A673 (cell line): ENCODE measurements around the gene RNFT2. TPM values are rescaled to one million over a fixed set of nuclear protein-coding genes. Genes with fewer than 3 reads are reported as not detected.

ENCODE experiments used
- BruUV-seq: library from RNA; stranded (reverse); fragments of 400-500 nt; replicated peaks from 2 replicates; lab custom pipeline; 2021; lab: Mats Ljungman, UMichigan
- CTCF ChIA-PET: fragments of 300-600 bp; sonication (Branson Sonifier 250); formaldehyde crosslinking; loops from one replicate; lab custom pipeline; 2022; ENCODE audit warnings: antibody characterized with exemption; lab: Charles Lee
- POLR2A ChIA-PET: fragments of 300-600 bp; sonication (Branson Sonifier 250); formaldehyde crosslinking; loops from one replicate; lab custom pipeline; 2022; ENCODE audit warnings: antibody characterized with exemption; ENCODE audit not compliant: low non-redundant PET; lab: Charles Lee
- DNase-seq: peaks from one replicate; pipeline ENCODE4 v3.0.0-alpha.2; 2015; ENCODE audit warnings: low spot score
- H3K27ac ChIP-seq: fragments of 200-600 bp; sonication (generic); 2 replicates; pipeline ENCODE4 v1.5.1; 2016; ENCODE audit warnings: mixed run types, low read depth, mild to moderate bottlenecking, mixed read lengths, antibody characterized with exemption, low read length; ENCODE audit not compliant: poor library complexity, severe bottlenecking
- H3K27me3 ChIP-seq: fragments of 200-600 bp; sonication (generic); replicated peaks from 2 replicates; pipeline ENCODE4 v1.6.1; 2017; ENCODE audit warnings: mixed run types, low read depth, mild to moderate bottlenecking, mixed read lengths, antibody characterized with exemption, low read length; ENCODE audit not compliant: insufficient read depth, poor library complexity
- H3K36me3 ChIP-seq: fragments of 200-600 bp; sonication (generic); 2 replicates; pipeline ENCODE4 v1.6.1; 2016; ENCODE audit warnings: mixed run types, mild to moderate bottlenecking, mixed read lengths, antibody characterized with exemption, low read length; ENCODE audit not compliant: insufficient read depth, poor library complexity, severe bottlenecking
- H3K4me1 ChIP-seq: fragments of 200-600 bp; sonication (generic); 2 replicates; pipeline ENCODE4 v1.6.1; 2017; ENCODE audit warnings: mixed run types, mild to moderate bottlenecking, mixed read lengths, antibody characterized with exemption, low read length; ENCODE audit not compliant: insufficient read depth, poor library complexity, severe bottlenecking
- H3K4me3 ChIP-seq: fragments of 200-600 bp; sonication (generic); 2 replicates; pipeline ENCODE4 v1.5.1; 2016; ENCODE audit warnings: low read depth, mixed run types, mild to moderate bottlenecking, mixed read lengths, low read length; ENCODE audit not compliant: poor library complexity, severe bottlenecking
- H3K9me3 ChIP-seq: fragments of 200-600 bp; sonication (generic); 2 replicates; pipeline ENCODE4 v1.6.1; 2016; ENCODE audit warnings: mixed run types, low read depth, mild to moderate bottlenecking, mixed read lengths, antibody characterized with exemption, low read length; ENCODE audit not compliant: poor library complexity, severe bottlenecking
- CTCF ChIP-seq: fragments of 300-800, 200-600 bp; sonication (generic); conservative IDR thresholded peaks from 2 replicates; pipeline ENCODE4 v1.5.1; 2017; ENCODE audit warnings: low read depth, mild to moderate bottlenecking, antibody characterized with exemption, low read length, moderate library complexity, mixed read lengths
- EZH2 ChIP-seq: fragments of 200-600 bp; sonication (generic); IDR thresholded peaks from 2 replicates; pipeline ENCODE4 v1.6.1; 2017; ENCODE audit warnings: borderline replicate concordance, low read depth, mild to moderate bottlenecking, mixed read lengths, antibody characterized with exemption, low read length; ENCODE audit not compliant: poor library complexity, severe bottlenecking
- intact Hi-C: fragments of 100-400 bp; cut with micrococcal nuclease; formaldehyde crosslinking; loops from one replicate; pipeline ENCODE4 v1.10.0; 2022; ENCODE audit not compliant: unreplicated experiment
- total RNA-seq: library from RNA; stranded (reverse); gene quantifications from 2 replicates; pipeline ENCODE4 v1.2.3, GENCODE V29; 2021

RNFT2 gene
- total RNA-seq, 1 experiment from 2014 or later = 36.4 TPM

- H3K9me3 ChIP-seq = no peaks in the 10 kb centered on the region
- CTCF ChIA-PET = no interaction called here
Measured at GRCh38 chr12:116766285-116766684, 28.2 kb downstream of the RNFT2 start.

DNA sequence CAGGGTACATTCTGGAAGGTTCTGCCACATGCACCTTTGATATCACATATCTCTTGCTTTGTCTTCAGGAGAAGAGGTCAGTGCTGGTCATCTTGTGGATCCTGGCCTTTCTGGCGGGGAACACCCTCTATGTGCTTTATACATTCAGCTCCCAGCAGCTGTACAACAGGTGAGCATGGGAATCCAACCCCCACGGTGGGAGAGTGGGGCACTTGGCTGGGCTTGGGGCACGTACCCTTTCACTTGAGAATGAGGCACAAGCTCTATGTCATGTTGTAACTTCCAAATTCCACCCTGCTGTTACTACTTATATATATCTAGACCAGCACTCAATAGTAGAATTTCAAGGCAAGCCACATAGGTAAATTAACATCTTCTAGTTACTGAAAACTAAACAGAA lies 28.6 kb downstream of the RNFT2 start:
- intact Hi-C loops = no loop called here
- CTCF ChIA-PET = no interaction called here
- Histone ChIP-seq H3K4me3 (no peak overlapping the region), H3K4me1 (no peaks in the 10 kb centered on the region), H3K27ac (no peak overlapping the region), H3K27me3 (no peaks in the 10 kb centered on the region), H3K36me3 (no peaks in the 10 kb centered on the region), H3K9me3 (no peaks in the 10 kb centered on the region)
- no peak for DNase-seq
- no TSS peak for BruUV-seq
- POLR2A ChIA-PET = no interaction called here
- no peak for TF ChIP-seq EZH2
- TF ChIP-seq CTCF = no peak

More at GRCh38 chr12:116766285-116766684, 28.2 kb downstream of the RNFT2 start:
- no peaks in the 10 kb centered on the region for H3K27me3 ChIP-seq
- no peaks in the 10 kb centered on the region for H3K36me3 ChIP-seq
- TF ChIP-seq CTCF = no peak
- TF ChIP-seq EZH2 = no peak
- DNase-seq = no peak
- POLR2A ChIA-PET = no interaction called here
- H3K4me1 ChIP-seq = no peaks in the 10 kb centered on the region
- no peak overlapping the region for H3K27ac ChIP-seq
- no TSS peak for BruUV-seq
- intact Hi-C loops = no loop called here
- no peak overlapping the region for H3K4me3 ChIP-seq

DNA sequence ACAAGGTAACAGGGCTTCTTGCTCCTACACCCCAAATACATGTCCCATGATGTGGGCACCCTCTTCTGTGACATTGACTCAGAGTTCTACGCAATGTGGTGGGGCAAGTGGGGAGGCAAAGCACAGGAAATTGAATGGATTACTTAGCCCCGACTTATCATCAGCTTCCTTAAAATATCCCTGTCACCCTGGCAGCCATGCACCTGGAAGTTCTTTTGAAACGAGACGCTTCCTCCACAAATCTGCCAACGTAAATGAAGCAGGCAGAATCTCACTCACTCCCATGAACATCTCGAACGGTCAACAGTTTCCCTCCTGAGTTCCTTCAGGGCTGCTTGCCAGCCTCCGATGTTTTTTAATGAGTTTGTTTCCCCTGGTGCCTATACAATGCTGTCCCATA lies 33.5 kb downstream of the RNFT2 start:
- no peak for TF ChIP-seq CTCF
- no peak for TF ChIP-seq EZH2
- CTCF ChIA-PET = no interaction called here
- H3K4me1 ChIP-seq = no peaks in the 10 kb centered on the region
- no peak for DNase-seq
- intact Hi-C loops = no loop called here
- H3K4me3 ChIP-seq = no peak overlapping the region
- no peaks in the 10 kb centered on the region for H3K36me3 ChIP-seq
- no peaks in the 10 kb centered on the region for H3K9me3 ChIP-seq
- POLR2A ChIA-PET = no interaction called here
- BruUV-seq = no TSS peak
- H3K27me3 ChIP-seq = no peaks in the 10 kb centered on the region
- H3K27ac ChIP-seq = no peak overlapping the region
